ENCODE results near the gene MAP4K2.
A peak's percentile ranks its signal among the peaks of the same experiment; 100 is the strongest.
"Not testable (repeated sequence)": the region's sequence is repeated elsewhere in the genome, so short reads cannot be mapped to it uniquely, and the experiment has no call there.

Gene MAP4K2

DNA sequence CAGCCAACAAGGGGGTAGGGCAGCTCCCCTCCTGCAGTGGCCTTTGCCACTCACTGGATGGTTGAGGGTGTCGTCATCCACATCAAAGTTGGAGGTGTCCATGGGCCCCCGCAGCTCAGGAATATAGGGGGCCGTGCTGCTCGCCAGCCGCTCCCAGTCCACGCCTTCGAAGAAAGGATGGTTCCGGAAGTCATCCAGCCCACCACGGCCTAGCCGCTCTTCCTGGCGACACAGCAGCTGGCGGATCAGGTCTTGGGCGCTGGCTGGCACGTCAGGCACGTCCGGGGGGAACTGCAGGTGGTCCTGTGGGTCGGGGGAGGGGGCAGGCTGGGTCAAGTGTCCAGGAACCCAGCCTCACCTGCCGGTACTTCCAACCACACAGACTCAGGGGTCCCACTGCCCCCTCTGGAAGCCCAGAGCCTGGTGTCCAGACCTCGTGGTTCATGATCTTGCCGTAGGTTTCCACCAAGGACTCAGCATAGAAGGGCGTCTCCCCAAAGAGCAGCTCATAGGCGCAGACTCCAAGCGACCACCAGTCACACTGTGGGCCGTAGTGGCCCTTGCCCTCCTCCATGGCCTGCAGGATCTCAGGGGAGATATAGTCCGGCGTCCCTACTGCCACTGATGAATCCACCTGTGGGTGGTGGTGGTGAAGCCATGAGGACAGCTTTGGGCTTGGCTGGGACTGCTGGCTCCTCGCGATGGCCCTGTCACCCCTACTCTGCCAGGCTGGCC is 35.8 kb upstream of the MAP4K2 start:
- no peak for DNase-seq (ENCODE audit: low spot score)
- FAIRE-seq, result no peak

DNA sequence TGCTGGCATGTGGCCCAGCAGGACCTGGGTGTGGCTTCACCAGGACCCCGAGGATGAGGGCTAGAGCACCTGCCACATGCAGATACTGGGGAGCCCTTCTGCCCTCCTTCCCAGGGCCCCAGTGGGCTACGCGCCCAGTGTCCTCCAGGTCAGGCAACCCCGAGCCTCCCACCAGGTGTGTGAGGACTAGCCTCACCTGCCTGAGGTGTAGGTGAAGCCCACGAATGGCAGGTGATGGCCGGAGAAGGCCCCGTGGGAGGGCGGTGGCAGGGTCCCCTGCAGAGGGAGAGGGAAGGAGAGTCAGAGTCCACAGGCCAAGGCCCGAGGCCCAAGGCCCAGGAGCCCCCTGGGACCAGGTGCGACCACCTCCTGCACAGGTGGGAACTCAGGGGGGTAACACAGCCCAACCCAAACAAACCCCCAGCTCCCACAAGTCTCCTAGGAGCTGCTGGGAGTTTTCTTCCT is 34.9 kb upstream of the MAP4K2 start:
- DNase-seq (ENCODE audit: low spot score) (no peak), FAIRE-seq (no peak)

GRCh38 chr11:64836448-64837072 is 33.5 kb upstream of the MAP4K2 start:
- DNase-seq (ENCODE audit: low spot score) (no peak), FAIRE-seq (no peak)

DNA sequence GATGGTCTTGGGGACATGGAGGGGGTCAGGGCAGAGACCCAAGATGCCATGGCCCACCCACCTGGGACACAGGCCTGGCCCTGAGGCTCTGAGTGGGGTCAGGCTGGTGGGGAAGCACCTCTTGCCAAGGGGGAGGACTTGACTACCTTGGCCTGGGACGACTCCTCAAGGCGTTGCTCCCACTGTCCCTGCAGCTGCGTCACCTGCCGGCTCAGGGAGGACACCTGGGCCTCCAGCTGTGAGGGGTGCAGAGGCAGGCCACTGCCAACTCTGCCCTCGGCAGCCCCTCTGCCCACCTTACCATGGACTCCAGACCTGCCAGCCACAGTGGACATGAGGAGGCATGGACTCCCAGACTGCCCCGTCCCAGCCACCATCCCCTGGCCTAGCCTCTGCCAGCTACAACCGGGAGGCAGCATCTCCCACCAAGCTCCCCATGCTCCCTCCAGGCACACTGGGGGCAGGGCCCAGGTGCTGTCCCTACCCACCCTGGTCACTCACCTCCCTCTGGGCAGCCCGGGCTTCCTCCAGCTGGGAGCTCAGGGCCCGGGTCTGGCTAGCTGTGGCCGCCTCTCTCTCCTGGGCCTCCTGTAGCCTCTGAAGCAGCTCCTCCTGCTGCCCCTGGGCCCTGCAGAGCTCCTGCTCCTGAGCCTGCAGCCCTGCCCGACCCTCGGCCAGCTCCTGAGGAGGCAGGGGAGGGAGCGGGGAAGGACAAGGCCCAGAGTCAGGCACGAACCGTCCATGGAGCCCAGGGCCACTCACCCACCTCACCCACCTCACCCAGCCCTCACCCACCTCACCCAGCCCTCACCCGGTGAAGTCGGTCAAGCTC is 32.8 kb upstream of the MAP4K2 start:
- no peak for DNase-seq (ENCODE audit: low spot score)
- no peak for FAIRE-seq

- FAIRE-seq (peak; percentile 61), DNase-seq (ENCODE audit: low spot score) (peak; percentile 60)
These were observed 32.0 kb upstream of the MAP4K2 start for GRCh38 chr11:64834723-64835615.

GRCh38 chr11:64834031-64834722 is 31.2 kb upstream of the MAP4K2 start:
- DNase-seq (ENCODE audit: low spot score) (no peak), FAIRE-seq (no peak)

DNA sequence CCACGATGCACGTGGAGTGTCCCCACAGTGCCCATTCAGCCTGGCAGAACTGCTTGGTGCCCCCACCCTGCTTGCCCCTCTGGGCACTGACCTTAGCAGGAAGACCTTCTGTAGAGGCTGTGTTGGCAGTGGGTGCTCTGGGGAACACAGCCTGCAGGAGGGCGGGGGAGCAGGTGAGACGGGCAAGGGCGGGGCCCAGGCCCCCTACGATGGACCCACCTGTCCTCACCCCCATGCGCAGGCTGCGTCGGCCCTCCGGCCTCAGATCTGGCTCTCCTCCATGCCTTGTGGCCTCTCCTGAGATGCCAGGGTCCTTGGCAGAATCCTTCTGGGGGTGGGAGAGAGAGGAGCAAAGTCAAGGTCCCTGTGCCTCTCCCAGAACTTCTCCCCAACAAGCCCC is 30.5 kb upstream of the MAP4K2 start:
- FAIRE-seq (no peak), DNase-seq (ENCODE audit: low spot score) (no peak)

- no peak for FAIRE-seq
These were observed 30.1 kb upstream of the MAP4K2 start for GRCh38 chr11:64833198-64833502.

DNA sequence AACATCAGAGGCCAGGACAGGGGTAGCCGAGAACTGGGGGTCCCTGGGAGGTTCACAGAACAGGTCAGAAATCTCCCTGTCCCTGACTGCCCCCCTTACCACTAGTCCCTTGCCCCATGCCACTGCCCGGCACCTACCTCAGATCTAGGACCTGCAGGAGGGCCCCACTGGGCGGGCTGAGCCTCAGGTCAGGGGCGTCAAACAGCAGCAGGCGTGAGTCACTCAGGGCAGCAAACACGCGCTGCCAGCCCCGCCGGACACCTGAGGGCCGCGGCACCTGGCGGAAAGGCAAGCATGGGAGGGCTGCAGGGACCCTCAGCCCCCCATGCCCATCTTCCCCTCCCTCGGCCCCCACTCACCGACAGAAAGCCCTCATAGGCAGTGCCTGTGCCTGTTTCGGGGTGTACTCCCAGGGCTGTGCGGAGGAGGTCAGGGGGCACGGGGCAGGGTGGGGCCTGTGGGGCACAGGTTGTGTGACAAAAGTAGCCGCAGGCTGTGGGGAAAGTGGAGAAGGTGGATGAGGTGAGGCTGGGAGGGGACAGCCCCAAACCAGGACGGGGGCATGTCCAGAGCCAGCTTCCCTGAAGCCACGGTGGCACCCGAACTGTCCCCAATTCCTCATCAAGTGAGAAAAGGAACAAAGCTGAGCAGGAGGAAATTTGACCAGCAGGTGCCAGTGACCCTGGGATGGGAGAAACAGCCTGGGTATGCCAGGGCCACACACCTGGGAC is 29.6 kb upstream of the MAP4K2 start:
- FAIRE-seq (no peak), DNase-seq (ENCODE audit: low spot score) (no peak)

More at GRCh38 chr11:64833198-64833502, 30.1 kb upstream of the MAP4K2 start:
- no peak for DNase-seq (ENCODE audit: low spot score)

DNA sequence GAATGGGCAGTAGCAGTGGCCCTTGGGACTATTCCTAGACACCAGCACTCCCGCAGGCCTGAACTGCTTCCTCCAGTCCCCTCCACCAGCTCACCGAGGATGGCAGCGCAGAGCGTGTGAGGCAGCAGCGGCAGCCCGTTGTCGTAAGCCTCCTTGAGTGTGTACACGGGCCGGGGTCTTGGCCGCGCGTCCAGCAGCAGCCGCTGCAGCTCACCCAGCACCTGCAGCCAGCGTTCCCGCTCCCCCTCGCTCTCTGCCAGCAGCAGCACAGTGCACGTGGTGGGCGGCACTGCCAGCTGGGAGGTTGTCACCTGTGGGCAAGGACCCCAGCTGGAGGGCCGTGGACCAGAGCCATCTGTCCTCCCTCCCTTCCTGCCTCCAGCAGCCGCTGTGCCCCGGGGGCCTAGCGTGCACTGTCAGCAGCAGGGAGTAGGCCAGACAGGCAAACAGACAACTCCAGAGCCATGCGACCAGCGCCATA is 28.4 kb upstream of the MAP4K2 start:
- FAIRE-seq (no peak), DNase-seq (ENCODE audit: low spot score) (no peak)

DNA sequence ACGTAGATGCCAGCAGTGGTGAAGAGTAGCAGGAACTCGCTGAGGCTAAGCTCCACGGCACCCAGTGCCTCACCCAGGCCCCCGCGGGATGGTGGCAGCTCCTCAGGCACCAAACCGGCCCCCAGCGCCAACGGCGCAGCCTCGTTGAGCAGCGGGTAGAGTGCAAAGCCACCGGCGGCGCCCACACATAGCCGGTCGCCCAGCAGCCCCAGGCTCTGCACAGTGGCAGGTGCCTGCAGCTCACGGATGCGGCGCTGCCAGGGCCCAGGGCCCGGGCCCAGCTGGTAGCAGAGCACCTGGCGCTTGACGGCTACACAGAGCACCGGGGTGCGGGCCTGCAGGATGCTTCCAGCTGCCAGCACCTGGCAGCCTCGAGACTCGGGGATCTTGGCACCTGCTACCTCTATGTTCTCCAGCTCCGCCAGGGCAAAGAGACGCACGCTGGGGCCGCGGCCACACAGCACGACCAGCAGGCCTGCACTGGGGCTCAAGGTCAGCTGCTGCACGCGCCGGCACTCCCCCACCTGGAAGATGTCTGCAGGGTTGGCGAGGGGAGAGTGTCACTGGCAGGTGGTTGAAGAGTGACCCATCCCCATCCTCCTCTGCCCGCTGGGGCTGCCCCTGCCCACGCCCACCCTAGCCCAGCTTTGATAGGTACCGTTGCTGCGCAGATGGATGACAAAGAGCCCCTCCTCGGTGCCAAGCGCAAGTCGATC is 26.7 kb upstream of the MAP4K2 start:
- DNase-seq (ENCODE audit: low spot score) (no peak), FAIRE-seq (no peak)

- FAIRE-seq (no peak), DNase-seq (ENCODE audit: low spot score) (no peak)
These were observed 24.4 kb upstream of the MAP4K2 start for GRCh38 chr11:64827451-64827839.

DNA sequence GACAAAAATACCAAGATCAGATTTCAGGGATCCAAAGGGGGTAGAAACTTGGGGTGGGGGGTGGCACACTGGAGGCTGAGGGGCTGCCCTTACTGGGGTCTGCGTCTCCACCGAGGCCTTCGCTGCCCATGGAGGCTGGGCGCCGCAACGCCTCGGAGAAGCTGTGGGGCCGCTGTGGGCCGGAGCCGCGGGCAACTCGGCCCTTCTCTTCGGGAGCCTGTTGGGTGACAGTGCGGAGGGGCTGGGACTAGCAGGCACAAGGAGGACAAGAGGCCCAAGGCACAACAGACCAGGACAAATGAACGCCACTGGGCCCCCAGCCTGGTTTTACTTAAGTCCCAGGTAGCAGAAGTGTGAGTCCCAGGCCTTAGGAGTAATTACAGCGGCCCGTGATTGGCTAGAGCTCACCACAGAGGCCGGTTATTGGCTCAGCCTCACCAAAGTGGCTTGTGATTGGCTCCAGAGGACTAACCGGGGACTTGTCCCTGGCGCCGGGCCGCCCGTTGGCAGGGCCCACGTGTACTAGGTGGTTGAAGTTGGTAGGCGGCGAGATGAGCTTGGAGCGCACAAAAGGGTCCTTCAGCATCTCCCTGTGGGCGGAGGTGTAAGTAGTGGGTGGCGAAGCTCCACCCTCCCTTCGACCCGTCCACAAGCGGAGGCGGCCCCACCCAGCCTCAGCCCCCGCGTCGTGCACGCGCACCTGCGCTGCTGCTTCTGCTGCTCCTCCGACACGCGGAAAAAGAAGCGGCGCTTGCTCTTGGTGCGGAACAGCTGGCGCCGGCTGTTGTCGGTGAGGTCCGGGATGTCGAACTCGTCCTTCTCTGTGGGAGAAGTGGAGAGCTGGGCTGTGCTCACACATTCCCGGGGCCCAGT is 23.8 kb upstream of the MAP4K2 start:
- no peak for DNase-seq (ENCODE audit: low spot score)
- FAIRE-seq, result no peak

DNA sequence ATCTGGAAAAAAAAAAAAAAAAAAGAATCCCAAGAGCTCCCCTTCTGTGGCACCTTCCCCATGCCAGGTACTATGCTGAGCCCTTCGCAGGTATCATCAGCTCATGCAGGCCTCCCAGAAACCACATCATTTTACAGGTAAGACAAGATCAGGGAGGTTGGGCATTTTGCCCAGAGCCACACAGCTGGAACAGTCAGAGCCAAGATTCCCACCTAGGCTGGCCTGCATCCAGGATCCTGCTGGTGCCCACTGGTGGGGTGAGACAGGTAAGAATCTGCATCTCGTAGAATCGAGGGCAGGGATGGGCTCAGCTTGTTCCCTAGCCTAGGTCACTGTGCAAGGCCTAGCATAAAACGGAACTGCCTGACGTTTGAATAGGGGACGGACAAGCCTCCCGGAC is 23.0 kb upstream of the MAP4K2 start:
- DNase-seq (ENCODE audit: low spot score), result no peak
- no peak for FAIRE-seq

- FAIRE-seq (no peak), DNase-seq (ENCODE audit: low spot score) (no peak)
These were observed 20.6 kb upstream of the MAP4K2 start for GRCh38 chr11:64823568-64824119.

- DNase-seq (ENCODE audit: low spot score) (no peak), FAIRE-seq (no peak)
These were observed 14.5 kb upstream of the MAP4K2 start for GRCh38 chr11:64817476-64817875.

DNA sequence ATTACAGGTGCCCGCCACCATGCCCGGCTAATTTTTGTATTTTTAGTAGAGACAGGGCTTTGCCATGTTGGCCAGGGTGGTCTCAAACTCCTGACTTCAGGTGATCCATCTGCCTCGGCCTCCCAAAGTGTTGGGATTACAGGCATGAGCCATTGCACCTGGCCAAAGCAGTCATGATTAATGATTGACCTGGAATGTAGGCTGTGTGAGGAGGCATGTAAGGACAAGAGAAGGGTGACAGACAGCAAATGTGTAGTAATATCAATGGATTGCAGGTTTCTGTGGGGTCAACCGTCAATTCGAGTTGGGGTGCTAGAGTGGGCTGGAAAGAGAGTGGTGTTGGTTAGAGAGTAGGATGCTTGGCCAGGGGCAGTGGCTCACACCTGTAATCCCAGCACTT is 12.4 kb upstream of the MAP4K2 start:
- not testable (repeated sequence) for FAIRE-seq; DNase-seq (ENCODE audit: low spot score)

DNA sequence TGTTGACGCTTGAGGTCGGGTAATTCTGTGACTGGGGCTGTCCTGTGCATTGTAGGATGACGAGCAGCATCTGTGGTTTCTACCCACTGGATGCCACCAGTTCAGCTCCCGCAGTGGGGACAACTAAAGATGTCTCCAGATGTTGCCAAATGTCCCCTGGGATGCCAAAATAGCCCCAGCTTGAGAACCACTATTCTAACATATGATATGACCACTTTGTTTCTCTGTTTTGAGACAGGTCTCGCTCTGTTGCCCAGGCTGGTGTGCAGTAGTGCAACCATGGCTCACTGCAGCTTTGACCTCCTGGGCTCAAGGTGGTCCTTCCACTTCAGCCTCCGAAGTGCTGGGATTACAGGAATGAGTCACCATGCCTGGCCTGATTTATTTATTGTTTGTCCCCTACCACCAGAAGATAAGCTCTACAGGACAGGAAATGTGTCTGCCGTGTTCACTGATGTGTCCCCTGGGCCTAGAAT is 11.7 kb upstream of the MAP4K2 start:
- FAIRE-seq (no peak), DNase-seq (ENCODE audit: low spot score) (peak; percentile 39)
